HG03064 (cell line): ENCODE data around the gene RTN4RL2.

Experiments used
- ATAC-seq: cut with Tn5 transposase; IDR thresholded peaks from one replicate; pipeline ENCODE4 v1.9.1; 2021; ENCODE audit warnings: low read depth; ENCODE audit not compliant: unreplicated experiment

Gene RTN4RL2

DNA sequence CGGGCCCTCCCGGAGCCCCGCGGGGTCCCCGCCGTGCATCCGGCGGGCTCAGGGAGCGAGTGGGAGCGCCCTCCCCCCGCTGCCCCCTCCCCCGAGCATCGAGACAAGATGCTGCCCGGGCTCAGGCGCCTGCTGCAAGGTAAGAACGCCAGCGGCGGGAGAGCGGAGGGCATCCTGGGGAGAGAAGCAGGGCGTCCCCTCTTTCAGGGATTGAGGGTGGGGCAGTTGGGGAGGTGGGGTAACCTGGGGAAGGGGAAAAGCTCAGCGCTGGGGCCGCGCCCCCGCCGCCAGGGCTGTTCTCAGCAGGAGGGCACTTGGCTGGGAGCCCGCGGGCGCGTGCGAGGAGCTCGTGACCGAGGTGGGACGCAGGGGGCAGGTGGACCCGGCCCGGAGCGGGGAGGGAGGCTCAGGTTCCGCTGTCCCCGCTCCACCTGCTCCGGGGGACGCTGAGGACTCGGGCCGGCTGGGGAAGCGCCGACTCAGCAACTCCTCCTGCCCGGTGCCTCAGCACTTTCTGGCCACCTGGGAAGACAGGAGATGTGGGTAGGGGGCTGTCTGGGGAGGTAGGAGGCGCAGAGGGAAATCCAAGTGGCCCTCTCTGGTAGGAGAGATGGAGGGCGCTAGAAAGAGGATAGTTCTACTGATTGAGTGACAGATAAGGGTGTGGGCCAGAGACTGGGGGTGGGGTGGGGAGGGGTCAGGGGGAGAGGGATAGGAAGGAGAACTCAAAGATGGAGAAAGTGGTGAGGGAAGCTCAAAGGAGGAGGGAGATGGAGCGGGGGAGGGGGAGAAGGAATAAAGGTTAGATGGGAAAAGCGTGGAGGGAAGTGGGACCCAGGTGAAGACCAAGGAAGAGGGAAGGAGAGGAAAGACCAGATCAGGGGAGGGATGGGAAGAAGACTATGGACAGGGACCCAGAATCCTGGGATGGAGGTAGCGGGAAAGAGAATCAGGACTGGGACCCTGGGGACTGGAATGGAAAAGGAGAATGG, 726 bp downstream of the RTN4RL2 start:
- ATAC-seq: no peak

GRCh38 chr11:57461841-57462489, 1.6 kb downstream of the RTN4RL2 start:
- no peak for ATAC-seq

DNA sequence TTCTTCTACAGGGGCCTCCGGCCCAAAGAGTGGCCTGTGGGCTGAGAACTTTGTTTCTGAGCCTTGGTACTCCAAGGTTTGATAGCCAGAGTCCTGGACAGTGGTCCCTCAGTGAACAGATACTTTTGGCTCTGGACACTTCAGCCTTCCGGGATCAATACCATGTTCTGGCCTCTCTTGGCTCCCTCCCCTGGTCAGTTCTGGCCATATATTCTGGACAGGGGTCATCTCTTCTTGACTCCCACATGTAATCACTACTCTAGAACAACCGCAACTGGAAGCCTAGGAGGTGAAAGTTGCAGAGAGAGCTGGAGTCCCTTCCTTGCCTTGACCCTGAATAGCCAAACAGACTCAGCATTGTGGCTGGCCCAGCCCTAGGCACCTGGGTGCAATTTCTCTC, 2.3 kb downstream of the RTN4RL2 start:
- ATAC-seq: no peak

DNA sequence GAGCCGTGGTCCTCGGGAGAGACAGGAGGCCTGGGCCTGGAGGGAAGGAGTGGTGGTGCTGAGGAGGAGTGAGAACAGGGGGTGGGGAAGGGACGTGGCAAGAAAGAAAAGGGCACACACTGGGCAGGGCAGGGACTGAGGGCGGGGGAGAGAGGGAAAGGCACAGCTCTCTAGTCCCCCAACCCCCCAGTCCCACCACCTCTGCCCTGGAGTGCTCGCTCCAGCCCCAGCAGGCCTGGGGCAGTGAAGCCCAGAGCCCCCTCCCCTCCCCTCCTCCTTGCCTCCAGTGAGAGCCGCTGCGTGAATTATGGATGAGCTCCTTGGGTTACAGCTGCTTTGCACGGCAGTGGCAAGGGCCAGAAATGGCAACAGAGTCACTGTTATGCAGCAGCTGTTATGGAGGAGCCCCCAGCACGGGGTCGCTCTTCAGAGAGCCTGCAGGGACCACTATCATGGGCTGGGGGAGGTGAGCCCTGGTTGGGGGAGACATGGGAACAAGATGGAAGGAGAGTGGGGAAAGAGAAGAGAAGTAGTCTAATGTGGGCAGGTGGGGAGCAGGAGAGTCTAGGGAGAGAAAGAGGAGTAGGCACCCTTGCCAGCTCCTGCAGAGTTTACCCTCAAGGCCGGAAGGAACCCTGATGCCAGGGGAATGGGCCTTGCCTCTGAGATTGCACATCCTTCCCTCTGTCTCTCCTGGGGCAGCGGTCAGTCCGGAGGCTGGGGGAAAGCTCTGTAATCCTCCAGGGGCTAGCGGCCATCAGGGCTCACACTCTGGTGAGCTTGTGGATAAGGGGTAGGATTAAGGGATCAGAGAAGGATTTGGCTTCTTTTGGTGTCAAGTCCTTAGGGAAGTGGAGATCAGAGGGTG, 3.6 kb downstream of the RTN4RL2 start:
- ATAC-seq: no peak

- ATAC-seq: no peak
Measured at GRCh38 chr11:57464539-57465181, 4.3 kb downstream of the RTN4RL2 start.

DNA sequence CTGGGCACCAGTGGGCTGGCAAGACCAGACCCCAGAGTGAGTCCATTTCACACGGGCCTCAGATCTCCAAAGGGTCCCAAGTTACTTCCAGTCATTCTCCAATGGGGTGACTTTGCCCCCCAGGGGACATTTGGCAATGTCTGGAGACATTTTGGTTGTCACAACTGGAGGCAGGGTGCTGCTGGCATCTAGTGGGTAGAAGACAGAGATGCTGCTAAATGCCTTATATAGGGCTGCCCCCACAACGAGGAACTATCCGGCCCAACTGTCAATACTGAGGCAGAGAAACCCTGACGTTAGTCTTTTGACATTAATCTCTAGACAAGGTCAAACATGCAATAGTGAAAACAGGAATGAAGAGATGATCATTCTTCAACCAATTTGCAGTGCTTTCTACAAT, 6.4 kb downstream of the RTN4RL2 start:
- no peak for ATAC-seq

- no peak for ATAC-seq
Measured at GRCh38 chr11:57467508-57468157, 7.3 kb downstream of the RTN4RL2 start.

GRCh38 chr11:57468276-57468675, 7.9 kb downstream of the RTN4RL2 start:
- no peak for ATAC-seq

DNA sequence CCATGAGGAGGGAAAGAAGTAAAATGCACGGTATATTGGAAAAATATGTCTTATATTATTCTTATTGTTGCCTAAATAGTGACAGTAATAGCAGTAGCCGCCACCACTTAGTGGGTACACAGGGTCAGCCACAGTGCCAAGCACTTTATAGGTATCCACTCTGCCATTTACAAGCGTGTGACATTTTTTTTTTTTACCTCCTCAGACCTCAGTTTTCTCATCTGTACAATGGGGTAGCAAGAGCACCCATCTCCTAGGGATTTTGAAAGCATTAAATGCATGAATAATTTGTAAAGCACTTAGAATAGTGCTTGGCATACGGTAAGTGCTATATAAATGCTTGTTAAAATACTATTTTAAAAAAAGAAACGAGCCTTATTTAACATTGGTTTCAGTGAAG, 8.9 kb downstream of the RTN4RL2 start:
- ATAC-seq: no peak

DNA sequence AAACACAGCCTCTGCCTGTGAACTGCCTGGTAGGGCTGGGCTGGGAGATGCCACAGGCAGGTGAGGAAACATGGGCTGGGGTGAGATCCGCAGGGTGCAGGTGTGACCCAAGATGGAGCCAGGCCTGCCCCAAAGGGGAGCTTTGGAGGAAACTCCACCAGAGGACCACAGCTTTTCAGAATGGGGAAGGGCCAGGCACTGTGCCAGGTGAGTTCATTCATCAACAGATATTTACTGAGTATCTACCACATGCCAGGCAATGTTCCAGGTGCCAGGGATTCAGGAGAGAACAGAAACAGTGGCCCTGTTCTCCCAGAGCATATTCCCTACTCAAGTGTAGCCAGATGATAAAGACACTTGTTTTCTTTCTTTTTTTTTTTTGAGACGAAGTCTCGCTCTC, 11.2 kb downstream of the RTN4RL2 start:
- no peak for ATAC-seq

DNA sequence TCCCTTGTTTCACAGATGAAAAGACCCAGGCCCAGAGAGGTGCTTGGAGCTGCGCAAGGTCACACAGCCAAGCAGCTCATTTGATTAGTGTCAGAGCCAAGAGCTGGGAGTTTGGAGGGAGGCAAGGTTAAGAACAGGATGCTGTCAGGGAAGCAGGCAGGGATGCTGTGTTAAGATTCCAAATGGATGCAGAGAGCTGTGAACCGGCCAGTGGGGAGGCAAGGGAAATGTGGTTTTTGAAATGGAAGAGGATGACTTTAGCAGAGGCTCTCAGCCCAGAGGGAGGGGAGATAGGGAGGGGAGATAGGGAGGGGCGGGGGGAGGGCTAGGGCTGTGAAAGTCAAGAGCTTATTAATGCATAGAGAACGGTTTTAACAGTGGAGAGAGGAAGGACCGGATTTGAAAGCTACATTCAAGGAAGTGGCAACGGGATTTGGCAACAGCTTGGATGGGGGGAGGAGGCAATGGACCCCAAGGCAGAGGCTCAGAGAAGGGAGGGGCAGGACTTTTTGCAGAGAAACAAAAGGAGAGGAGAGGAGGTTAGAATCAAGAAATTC, 13.0 kb downstream of the RTN4RL2 start:
- ATAC-seq: no peak

- peak; percentile 35 for ATAC-seq
Measured at GRCh38 chr11:57474017-57474802, 13.9 kb downstream of the RTN4RL2 start.

DNA sequence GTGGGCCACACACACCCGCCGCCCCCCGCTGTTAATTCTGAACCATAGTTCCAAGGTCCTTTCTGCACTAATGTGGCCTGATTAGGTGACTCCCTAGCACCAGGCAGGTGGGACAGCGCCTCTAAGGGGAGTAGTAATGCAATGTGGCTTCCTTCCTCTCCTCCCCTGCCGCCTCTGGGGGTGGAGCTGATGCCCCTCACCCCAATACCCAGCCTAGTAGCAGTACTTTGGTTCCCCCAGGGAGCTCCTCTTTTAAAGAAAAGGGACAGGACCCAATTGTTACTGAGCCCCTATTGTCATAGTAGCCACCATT, 14.4 kb downstream of the RTN4RL2 start:
- ATAC-seq: no peak

DNA sequence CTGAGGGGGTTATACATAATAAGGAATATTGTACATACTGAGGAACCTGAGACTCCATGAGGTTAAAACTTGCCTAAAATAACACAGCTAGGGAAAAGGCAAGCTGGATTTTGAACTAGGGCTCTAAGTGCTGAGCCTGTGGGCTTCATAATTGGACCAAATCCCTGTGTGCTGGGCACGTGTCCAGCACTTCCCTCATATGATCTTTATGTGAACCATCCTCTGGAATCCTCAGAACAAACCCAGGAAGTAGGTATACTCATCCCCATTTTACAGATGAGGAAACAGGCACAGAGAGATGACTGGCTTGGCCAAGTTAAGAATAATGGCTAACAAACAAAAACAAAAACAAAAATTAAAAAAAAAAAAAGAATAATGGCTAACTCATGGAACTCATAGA, 14.9 kb downstream of the RTN4RL2 start:
- ATAC-seq: no peak

- no peak for ATAC-seq
Measured at GRCh38 chr11:57475671-57476046, 15.3 kb downstream of the RTN4RL2 start.

- no peak for ATAC-seq
Measured at GRCh38 chr11:57476047-57476756, 15.9 kb downstream of the RTN4RL2 start.

DNA sequence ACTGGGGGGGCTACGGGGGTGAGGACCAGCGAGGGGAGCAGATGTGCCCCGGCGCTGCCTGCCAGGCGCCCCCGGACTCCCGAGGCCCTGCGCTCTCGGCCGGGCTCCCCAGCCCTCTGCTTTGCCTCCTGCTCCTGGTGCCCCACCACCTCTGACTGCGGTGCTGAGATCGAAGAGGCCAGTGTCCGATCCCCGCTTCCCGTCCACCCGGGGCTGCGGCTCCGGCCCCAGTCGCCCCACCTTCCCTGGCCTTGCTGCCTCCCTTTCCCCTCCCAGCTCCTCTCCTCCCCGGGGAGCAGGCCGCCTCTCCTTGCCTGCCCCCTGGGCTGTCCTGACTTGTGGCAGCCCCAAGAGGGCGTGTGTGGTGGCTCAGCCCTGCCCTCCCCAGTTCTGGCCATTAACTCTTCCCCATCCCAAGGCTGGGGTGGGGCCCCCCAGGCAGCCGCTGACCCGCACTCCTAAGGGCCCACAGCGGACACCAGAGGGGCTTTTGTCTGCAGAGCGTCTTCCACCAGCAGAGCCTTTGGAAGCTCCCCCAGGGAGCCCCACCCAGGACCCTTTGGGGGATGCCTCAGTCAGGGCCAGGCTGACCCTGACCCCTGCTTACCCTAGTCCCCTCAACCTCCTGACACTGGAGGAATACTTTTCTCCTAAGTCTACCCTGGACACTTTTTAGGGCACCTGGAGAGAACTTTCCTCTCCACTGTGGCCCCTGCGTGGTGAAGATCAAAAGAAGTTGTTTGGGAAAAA, 16.6 kb downstream of the RTN4RL2 start:
- ATAC-seq: no peak
